ENCODE results near the gene HIVEP3. TPM values are rescaled to one million over a fixed set of nuclear protein-coding genes. Genes with fewer than 3 reads are reported as not detected.

The HIVEP3 gene
- total RNA-seq, 1 experiment from 2014 or later: 11.0 TPM

- Histone ChIP-seq H3K4me3 (no peak overlapping the region), H3F3A (ENCODE audit: insufficient read depth, low read depth) (no peaks in the 10 kb centered on the region), H2AFZ (no peak overlapping the region), H3K79me2 (ENCODE audit: low read depth) (no peaks in the 10 kb centered on the region), H3K9me2 (ENCODE audit: insufficient read depth) (no peaks in the 10 kb centered on the region), H3K4me2 (no peak overlapping the region), H4K20me1 (ENCODE audit: insufficient read depth) (no peaks in the 10 kb centered on the region), H3K9me3 (ENCODE audit: insufficient read depth, low read depth) (no peaks in the 10 kb centered on the region), H3K27me3 (ENCODE audit: insufficient read depth, low read depth) (no peaks in the 10 kb centered on the region), H3K4me1 (replicated peaks; ENCODE audit: insufficient read depth) (no peaks in the 10 kb centered on the region), H3K27ac (no peak overlapping the region), H3K36me3 (ENCODE audit: low read depth) (no peaks in the 10 kb centered on the region)
- intact Hi-C loops (cut with micrococcal nuclease; ENCODE audit: unreplicated experiment): no loop called here
- ChIA-PET CTCF (no interaction called here), POLR2A (ENCODE audit: unreplicated experiment) (no interaction called here)
- BruUV-seq (replicated peaks): no TSS peak
- no peak for DNase-seq
- TF ChIP-seq CTCF (conservative IDR thresholded peaks at IDR 0.05) (no peak), EZH2 (IDR thresholded peaks at IDR 0.05; ENCODE audit: low read depth) (no peak)
Observed at GRCh38 chr1:41581216-41582003, 337.3 kb downstream of the HIVEP3 start.

GRCh38 chr1:41580520-41581172, 338.1 kb downstream of the HIVEP3 start:
- no peak overlapping the region for H3K4me2 ChIP-seq
- no peaks in the 10 kb centered on the region for H3K4me1 ChIP-seq (replicated peaks; ENCODE audit: insufficient read depth)
- no peaks in the 10 kb centered on the region for H3K27me3 ChIP-seq (ENCODE audit: insufficient read depth, low read depth)
- CTCF ChIA-PET: interaction anchor here (0.8 kb wide), 1 partner anchor 71 kb away, joined by 4 read pairs; no protein-coding TSS in a partner anchor
- TF ChIP-seq EZH2 (IDR thresholded peaks at IDR 0.05; ENCODE audit: low read depth): no peak
- TF ChIP-seq CTCF (conservative IDR thresholded peaks at IDR 0.05): no peak
- no TSS peak for BruUV-seq (replicated peaks)
- no peaks in the 10 kb centered on the region for H4K20me1 ChIP-seq (ENCODE audit: insufficient read depth)
- H3K9me2 ChIP-seq (ENCODE audit: insufficient read depth): no peaks in the 10 kb centered on the region
- H3K27ac ChIP-seq: no peak overlapping the region
- no peak for DNase-seq
- H2AFZ ChIP-seq: no peak overlapping the region
- POLR2A ChIA-PET (ENCODE audit: unreplicated experiment): no interaction called here
- no peaks in the 10 kb centered on the region for H3K9me3 ChIP-seq (ENCODE audit: insufficient read depth, low read depth)
- no peaks in the 10 kb centered on the region for H3K79me2 ChIP-seq (ENCODE audit: low read depth)
- intact Hi-C loops (cut with micrococcal nuclease; ENCODE audit: unreplicated experiment): no loop called here
- no peaks in the 10 kb centered on the region for H3F3A ChIP-seq (ENCODE audit: insufficient read depth, low read depth)
- H3K4me3 ChIP-seq: no peak overlapping the region
- no peaks in the 10 kb centered on the region for H3K36me3 ChIP-seq (ENCODE audit: low read depth)

GRCh38 chr1:41580021-41580420, 338.7 kb downstream of the HIVEP3 start:
- no TSS peak for BruUV-seq (replicated peaks)
- Histone ChIP-seq H4K20me1 (ENCODE audit: insufficient read depth) (no peaks in the 10 kb centered on the region), H2AFZ (no peak overlapping the region), H3K4me3 (no peak overlapping the region), H3K9me2 (ENCODE audit: insufficient read depth) (no peaks in the 10 kb centered on the region), H3K4me1 (replicated peaks; ENCODE audit: insufficient read depth) (no peaks in the 10 kb centered on the region), H3K36me3 (ENCODE audit: low read depth) (no peaks in the 10 kb centered on the region), H3K79me2 (ENCODE audit: low read depth) (no peaks in the 10 kb centered on the region), H3K27ac (no peak overlapping the region), H3K27me3 (ENCODE audit: insufficient read depth, low read depth) (no peaks in the 10 kb centered on the region), H3K9me3 (ENCODE audit: insufficient read depth, low read depth) (no peaks in the 10 kb centered on the region), H3F3A (ENCODE audit: insufficient read depth, low read depth) (no peaks in the 10 kb centered on the region), H3K4me2 (no peak overlapping the region)
- TF ChIP-seq CTCF (conservative IDR thresholded peaks at IDR 0.05): no peak
- TF ChIP-seq EZH2 (IDR thresholded peaks at IDR 0.05; ENCODE audit: low read depth): no peak
- CTCF ChIA-PET: interaction anchor here (0.8 kb wide), 1 partner anchor 72 kb away, joined by 4 read pairs; no protein-coding TSS in a partner anchor
- DNase-seq: no peak
- intact Hi-C loops (cut with micrococcal nuclease; ENCODE audit: unreplicated experiment): no loop called here
- POLR2A ChIA-PET (ENCODE audit: unreplicated experiment): no interaction called here
